Measurements from ENCODE around the gene BRMS1L. TPM values are rescaled to one million over a fixed set of nuclear protein-coding genes. Genes with fewer than 3 reads are reported as not detected.

Gene BRMS1L
- total and polyA plus RNA-seq, 2 of the 13 experiments (the other 11 are each of a cell fraction or from before 2014, with no cell fraction given): 21.1 to 23.8 TPM

DNA sequence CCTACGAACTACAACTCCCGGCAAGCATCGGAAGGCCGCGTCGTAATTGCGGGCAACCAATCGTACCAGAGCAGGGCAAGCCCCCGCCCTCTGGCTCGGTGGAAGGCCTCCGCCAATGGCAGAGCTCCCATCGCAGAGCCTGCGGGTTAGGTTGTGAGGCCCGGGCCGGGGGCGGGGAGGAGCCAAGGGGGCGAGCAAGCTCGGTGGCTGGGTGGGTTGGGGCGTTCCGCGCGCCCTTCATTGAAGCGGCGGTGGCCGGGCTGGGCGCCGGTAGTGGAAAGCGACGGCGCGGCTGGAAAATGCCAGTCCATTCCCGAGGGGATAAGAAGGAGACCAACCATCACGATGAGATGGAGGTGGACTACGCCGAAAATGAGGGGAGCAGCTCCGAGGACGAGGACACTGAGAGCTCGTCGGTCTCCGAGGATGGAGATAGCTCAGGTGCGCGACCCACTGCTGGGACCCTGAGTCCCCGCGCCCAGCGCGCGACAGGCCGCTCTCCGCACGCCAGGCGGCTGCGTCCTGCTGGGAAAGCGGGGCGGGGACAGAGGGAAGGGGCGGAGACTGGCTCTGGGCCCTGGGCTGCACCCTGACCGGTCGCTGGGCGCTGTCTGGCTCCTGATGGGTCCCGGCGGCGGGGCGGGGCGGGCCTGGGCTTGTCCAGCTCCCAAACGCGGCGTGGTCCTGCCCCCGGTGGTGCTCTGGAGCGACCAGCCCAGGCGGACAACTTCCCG is at the start of gene BRMS1L (continued):
- TF ChIP-seq, protein P1, sequence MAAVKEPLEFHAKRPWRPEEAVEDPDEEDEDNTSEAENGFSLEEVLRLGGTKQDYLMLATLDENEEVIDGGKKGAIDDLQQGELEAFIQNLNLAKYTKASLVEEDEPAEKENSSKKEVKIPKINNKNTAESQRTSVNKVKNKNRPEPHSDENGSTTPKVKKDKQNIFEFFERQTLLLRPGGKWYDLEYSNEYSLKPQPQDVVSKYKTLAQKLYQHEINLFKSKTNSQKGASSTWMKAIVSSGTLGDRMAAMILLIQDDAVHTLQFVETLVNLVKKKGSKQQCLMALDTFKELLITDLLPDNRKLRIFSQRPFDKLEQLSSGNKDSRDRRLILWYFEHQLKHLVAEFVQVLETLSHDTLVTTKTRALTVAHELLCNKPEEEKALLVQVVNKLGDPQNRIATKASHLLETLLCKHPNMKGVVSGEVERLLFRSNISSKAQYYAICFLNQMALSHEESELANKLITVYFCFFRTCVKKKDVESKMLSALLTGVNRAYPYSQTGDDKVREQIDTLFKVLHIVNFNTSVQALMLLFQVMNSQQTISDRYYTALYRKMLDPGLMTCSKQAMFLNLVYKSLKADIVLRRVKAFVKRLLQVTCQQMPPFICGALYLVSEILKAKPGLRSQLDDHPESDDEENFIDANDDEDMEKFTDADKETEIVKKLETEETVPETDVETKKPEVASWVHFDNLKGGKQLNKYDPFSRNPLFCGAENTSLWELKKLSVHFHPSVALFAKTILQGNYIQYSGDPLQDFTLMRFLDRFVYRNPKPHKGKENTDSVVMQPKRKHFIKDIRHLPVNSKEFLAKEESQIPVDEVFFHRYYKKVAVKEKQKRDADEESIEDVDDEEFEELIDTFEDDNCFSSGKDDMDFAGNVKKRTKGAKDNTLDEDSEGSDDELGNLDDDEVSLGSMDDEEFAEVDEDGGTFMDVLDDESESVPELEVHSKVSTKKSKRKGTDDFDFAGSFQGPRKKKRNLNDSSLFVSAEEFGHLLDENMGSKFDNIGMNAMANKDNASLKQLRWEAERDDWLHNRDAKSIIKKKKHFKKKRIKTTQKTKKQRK (IDR thresholded peaks at IDR 0.05; ENCODE audit: low read length): no peak
- TF ChIP-seq GZF1 (CRISPR knock-in tag; IDR thresholded peaks at IDR 0.05) (peak; percentile 93), ZMAT3 (CRISPR knock-in tag; conservative IDR thresholded peaks at IDR 0.05) (peak; percentile 98), ZNF343 (CRISPR knock-in tag; IDR thresholded peaks at IDR 0.05) (peak; percentile 100), HNRNPK (IDR thresholded peaks at IDR 0.05; ENCODE audit: low read depth, low read length, poor library complexity, severe bottlenecking) (peak; percentile 97), MAF1 (CRISPR knock-in tag; IDR thresholded peaks at IDR 0.05; ENCODE audit: borderline replicate concordance) (peak; percentile 97), ZNF430 (CRISPR knock-in tag; IDR thresholded peaks at IDR 0.05) (peak; percentile 99), HNRNPLL (IDR thresholded peaks at IDR 0.05; ENCODE audit: low read depth, low read length, poor library complexity, severe bottlenecking) (peak; percentile 88), ZNF724P (CRISPR knock-in tag; IDR thresholded peaks at IDR 0.05; ENCODE audit: borderline replicate concordance) (peak; percentile 99), ZNF468 (CRISPR knock-in tag; IDR thresholded peaks at IDR 0.05) (peak; percentile 99; the same call in 1 of the 2 replicates), YEATS4 (CRISPR knock-in tag; IDR thresholded peaks at IDR 0.05; ENCODE audit: borderline replicate concordance) (peak; percentile 100), HMG20B (CRISPR knock-in tag; conservative IDR thresholded peaks at IDR 0.05) (0 out of 2 replicates have a peak, but pooled peaks have one; percentile 78), ZNF138 (CRISPR knock-in tag; IDR thresholded peaks at IDR 0.05; ENCODE audit: low read depth) (peak; percentile 98), RBM39 (IDR thresholded peaks at IDR 0.05; ENCODE audit: low read depth, low read length, poor library complexity, severe bottlenecking) (peak; percentile 100), ZNF350 (CRISPR knock-in tag; IDR thresholded peaks at IDR 0.05; ENCODE audit: borderline replicate concordance, low read depth) (peak; percentile 100)
- TF ChIP-seq, protein P2, sequence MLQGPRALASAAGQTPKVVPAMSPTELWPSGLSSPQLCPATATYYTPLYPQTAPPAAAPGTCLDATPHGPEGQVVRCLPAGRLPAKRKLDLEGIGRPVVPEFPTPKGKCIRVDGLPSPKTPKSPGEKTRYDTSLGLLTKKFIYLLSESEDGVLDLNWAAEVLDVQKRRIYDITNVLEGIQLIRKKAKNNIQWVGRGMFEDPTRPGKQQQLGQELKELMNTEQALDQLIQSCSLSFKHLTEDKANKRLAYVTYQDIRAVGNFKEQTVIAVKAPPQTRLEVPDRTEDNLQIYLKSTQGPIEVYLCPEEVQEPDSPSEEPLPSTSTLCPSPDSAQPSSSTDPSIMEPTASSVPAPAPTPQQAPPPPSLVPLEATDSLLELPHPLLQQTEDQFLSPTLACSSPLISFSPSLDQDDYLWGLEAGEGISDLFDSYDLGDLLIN (CRISPR knock-in tag; IDR thresholded peaks at IDR 0.05; ENCODE audit: borderline replicate concordance): no peak; the same call in none of the 2 replicates
- TF ChIP-seq, protein P3, sequence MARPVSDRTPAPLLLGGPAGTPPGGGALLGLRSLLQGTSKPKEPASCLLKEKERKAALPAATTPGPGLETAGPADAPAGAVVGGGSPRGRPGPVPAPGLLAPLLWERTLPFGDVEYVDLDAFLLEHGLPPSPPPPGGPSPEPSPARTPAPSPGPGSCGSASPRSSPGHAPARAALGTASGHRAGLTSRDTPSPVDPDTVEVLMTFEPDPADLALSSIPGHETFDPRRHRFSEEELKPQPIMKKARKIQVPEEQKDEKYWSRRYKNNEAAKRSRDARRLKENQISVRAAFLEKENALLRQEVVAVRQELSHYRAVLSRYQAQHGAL (CRISPR knock-in tag; IDR thresholded peaks at IDR 0.05; ENCODE audit: not compliant biosample characterization): peak; percentile 95
- TF ChIP-seq, protein P4, sequence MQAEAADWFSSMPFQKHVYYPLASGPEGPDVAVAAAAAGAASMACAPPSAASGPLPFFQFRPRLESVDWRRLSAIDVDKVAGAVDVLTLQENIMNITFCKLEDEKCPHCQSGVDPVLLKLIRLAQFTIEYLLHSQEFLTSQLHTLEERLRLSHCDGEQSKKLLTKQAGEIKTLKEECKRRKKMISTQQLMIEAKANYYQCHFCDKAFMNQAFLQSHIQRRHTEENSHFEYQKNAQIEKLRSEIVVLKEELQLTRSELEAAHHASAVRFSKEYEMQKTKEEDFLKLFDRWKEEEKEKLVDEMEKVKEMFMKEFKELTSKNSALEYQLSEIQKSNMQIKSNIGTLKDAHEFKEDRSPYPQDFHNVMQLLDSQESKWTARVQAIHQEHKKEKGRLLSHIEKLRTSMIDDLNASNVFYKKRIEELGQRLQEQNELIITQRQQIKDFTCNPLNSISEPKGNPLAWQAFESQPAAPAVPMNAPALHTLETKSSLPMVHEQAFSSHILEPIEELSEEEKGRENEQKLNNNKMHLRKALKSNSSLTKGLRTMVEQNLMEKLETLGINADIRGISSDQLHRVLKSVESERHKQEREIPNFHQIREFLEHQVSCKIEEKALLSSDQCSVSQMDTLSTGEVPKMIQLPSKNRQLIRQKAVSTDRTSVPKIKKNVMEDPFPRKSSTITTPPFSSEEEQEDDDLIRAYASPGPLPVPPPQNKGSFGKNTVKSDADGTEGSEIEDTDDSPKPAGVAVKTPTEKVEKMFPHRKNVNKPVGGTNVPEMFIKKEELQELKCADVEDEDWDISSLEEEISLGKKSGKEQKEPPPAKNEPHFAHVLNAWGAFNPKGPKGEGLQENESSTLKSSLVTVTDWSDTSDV (CRISPR knock-in tag; IDR thresholded peaks at IDR 0.05): peak; percentile 99
- TF ChIP-seq, protein P5, sequence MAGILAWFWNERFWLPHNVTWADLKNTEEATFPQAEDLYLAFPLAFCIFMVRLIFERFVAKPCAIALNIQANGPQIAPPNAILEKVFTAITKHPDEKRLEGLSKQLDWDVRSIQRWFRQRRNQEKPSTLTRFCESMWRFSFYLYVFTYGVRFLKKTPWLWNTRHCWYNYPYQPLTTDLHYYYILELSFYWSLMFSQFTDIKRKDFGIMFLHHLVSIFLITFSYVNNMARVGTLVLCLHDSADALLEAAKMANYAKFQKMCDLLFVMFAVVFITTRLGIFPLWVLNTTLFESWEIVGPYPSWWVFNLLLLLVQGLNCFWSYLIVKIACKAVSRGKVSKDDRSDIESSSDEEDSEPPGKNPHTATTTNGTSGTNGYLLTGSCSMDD (CRISPR knock-in tag; IDR thresholded peaks at IDR 0.05): peak; percentile 97; the same call in 1 of the 2 replicates

All from HepG2 (cell line).